IPS DF 19.7 (cell line): ENCODE data around the gene AGAP3.

Source experiments
- DNase-seq: peaks from one replicate; pipeline ENCODE4 v3.0.0-alpha.2; 2013; ENCODE audit warnings: low read depth, low spot score

Gene AGAP3

GRCh38 chr7:151157645-151158329 lies 71.5 kb downstream of the AGAP3 start:
- DNase-seq = no peak

- no peak for DNase-seq
These were observed 75.5 kb downstream of the AGAP3 start for GRCh38 chr7:151161757-151162156.

- no peak for DNase-seq
These were observed 80.4 kb downstream of the AGAP3 start for GRCh38 chr7:151166629-151167196.

- DNase-seq = no peak
These were observed 81.1 kb downstream of the AGAP3 start, which contains the start of gene GBX1 for GRCh38 chr7:151167197-151167961. GBX1 (minus strand) TSS chr7:151167694; CDS start chr7:151167548, 146 bp downstream.

- no peak for DNase-seq
These were observed 81.9 kb downstream of the AGAP3 start for GRCh38 chr7:151168003-151168786.

GRCh38 chr7:151168787-151169162 lies 82.5 kb downstream of the AGAP3 start:
- no peak for DNase-seq

GRCh38 chr7:151172273-151173141 lies 86.2 kb downstream of the AGAP3 start:
- no peak for DNase-seq

GRCh38 chr7:151173386-151174245 lies 87.3 kb downstream of the AGAP3 start:
- no peak for DNase-seq

- peak; percentile 42 for DNase-seq
These were observed 88.2 kb downstream of the AGAP3 start for GRCh38 chr7:151174246-151175046.

GRCh38 chr7:151175047-151175792 lies 88.9 kb downstream of the AGAP3 start:
- DNase-seq = no peak

- DNase-seq = no peak
These were observed 89.6 kb downstream of the AGAP3 start for GRCh38 chr7:151175793-151176311.

- DNase-seq = no peak
These were observed 90.1 kb downstream of the AGAP3 start for GRCh38 chr7:151176401-151176800.

- DNase-seq = no peak
These were observed 91.0 kb downstream of the AGAP3 start for GRCh38 chr7:151177310-151177709.

- DNase-seq = no peak
These were observed 92.0 kb downstream of the AGAP3 start for GRCh38 chr7:151178236-151178635.

GRCh38 chr7:151178831-151179230 lies 92.6 kb downstream of the AGAP3 start:
- no peak for DNase-seq

- no peak for DNase-seq
These were observed 93.1 kb downstream of the AGAP3 start for GRCh38 chr7:151179287-151179860.

GRCh38 chr7:151179946-151180345 lies 93.7 kb downstream of the AGAP3 start:
- DNase-seq = no peak

- no peak for DNase-seq
These were observed 94.7 kb downstream of the AGAP3 start for GRCh38 chr7:151181011-151181431.
